Measurements from ENCODE around the gene CAMTA1.

DNA sequence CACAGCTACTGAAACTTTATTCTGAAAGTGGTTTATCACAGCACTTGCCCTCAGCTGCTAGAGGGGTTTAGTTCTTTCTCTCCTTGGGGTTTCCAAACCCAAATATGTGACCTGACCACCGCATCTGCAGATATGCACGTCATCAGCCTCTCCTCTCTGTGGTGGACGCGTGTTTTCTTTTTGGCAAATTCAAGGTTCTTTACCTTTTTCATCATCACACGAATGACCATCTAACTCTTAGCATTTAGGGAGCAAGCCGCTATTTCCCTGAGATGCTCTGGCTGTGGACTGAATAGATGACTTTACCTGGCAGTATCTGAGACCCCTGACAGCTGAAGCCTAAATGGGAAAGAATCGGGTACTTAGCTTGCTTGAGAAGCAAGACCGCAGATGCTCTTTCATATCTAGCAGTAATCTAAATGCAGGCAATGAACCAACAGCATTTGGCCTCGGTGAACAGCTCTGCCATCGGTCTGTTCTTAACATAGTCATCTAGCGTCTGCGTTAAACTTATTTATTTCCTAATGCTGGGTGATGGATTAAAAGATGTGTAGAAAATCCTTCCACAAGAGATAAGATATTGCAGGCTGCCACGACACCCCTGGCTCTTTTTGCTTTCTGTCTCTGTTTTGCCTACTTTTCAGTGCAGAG lies 463.4 kb downstream of the CAMTA1 start:
- TF ChIP-seq, protein P1, sequence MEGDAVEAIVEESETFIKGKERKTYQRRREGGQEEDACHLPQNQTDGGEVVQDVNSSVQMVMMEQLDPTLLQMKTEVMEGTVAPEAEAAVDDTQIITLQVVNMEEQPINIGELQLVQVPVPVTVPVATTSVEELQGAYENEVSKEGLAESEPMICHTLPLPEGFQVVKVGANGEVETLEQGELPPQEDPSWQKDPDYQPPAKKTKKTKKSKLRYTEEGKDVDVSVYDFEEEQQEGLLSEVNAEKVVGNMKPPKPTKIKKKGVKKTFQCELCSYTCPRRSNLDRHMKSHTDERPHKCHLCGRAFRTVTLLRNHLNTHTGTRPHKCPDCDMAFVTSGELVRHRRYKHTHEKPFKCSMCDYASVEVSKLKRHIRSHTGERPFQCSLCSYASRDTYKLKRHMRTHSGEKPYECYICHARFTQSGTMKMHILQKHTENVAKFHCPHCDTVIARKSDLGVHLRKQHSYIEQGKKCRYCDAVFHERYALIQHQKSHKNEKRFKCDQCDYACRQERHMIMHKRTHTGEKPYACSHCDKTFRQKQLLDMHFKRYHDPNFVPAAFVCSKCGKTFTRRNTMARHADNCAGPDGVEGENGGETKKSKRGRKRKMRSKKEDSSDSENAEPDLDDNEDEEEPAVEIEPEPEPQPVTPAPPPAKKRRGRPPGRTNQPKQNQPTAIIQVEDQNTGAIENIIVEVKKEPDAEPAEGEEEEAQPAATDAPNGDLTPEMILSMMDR (IDR thresholded peaks at IDR 0.05): no peak
- no peak for TF ChIP-seq POLR2AphosphoS5 (IDR thresholded peaks at IDR 0.05; ENCODE audit: low read depth, low read length)
- TF ChIP-seq, protein P2, sequence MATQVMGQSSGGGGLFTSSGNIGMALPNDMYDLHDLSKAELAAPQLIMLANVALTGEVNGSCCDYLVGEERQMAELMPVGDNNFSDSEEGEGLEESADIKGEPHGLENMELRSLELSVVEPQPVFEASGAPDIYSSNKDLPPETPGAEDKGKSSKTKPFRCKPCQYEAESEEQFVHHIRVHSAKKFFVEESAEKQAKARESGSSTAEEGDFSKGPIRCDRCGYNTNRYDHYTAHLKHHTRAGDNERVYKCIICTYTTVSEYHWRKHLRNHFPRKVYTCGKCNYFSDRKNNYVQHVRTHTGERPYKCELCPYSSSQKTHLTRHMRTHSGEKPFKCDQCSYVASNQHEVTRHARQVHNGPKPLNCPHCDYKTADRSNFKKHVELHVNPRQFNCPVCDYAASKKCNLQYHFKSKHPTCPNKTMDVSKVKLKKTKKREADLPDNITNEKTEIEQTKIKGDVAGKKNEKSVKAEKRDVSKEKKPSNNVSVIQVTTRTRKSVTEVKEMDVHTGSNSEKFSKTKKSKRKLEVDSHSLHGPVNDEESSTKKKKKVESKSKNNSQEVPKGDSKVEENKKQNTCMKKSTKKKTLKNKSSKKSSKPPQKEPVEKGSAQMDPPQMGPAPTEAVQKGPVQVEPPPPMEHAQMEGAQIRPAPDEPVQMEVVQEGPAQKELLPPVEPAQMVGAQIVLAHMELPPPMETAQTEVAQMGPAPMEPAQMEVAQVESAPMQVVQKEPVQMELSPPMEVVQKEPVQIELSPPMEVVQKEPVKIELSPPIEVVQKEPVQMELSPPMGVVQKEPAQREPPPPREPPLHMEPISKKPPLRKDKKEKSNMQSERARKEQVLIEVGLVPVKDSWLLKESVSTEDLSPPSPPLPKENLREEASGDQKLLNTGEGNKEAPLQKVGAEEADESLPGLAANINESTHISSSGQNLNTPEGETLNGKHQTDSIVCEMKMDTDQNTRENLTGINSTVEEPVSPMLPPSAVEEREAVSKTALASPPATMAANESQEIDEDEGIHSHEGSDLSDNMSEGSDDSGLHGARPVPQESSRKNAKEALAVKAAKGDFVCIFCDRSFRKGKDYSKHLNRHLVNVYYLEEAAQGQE (IDR thresholded peaks at IDR 0.05; ENCODE audit: insufficient read depth in 1 of 2, low read depth in 2 of 2, low read length in 1 of 2): no peak
